ENCODE measurements around the gene AGAP5.
"Not testable (repeated sequence)": the region's sequence is repeated elsewhere in the genome, so short reads cannot be mapped to it uniquely, and the experiment has no call there.

The AGAP5 gene

DNA sequence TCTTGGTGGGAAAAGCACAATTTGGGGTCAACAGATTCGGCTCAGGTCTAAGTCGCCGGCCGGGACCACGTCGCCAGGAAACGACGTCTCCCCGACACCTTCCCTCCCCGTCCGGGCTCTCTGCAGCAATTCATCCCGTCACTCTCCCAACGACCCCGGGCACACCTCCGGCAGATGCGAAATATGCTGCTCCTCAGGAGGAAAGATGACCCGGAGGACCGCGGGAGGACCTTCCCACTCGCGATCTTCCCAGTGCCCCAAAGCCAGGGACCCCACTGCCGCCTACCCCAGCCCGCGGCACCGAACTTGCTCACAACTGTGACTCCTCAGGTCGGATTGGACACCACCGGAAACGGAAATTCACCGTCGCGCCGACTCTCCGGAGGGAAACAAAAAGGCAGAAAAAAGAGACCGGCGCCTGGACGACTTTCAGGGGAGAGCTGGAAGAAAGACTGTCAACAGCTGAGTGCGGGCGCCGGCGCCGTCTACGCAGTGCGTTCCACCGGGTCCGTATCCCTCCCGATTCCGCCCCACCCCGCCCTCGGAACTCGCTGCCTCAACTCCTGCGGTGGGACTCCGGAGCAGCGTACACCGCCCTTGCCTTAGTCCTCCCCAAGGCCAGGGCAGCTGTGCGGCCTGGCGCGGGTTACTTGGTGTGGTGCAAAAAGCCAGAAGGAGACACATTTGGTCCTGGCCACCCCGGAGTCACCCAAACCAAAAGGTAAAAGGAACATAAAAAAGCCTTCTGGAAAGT lies 32.4 kb upstream of the AGAP5 start:
- H3K27me3 ChIP-seq (replicated peaks in 2 of 5; ENCODE audit: control insufficient read depth in 4 of 5, insufficient read depth in 5 of 5, low read length in 4 of 5), result no peaks in the 10 kb centered on the region
- peaks cover 0 to 43% (median 12%) of the 10 kb centered on the region in 4 experiments for H3K36me3 ChIP-seq (ENCODE audit: control insufficient read depth in 4 of 4, insufficient read depth in 4 of 4, low read length in 3 of 4)
- DNase-seq, result peak; percentile 89 to 95 (median 94)
- peak overlapping the region; percentile 85 to 88 for H3K27ac ChIP-seq (ENCODE audit: insufficient read depth in 1 of 2, low read depth in 1 of 2, low read length in 2 of 2, poor library complexity in 1 of 2, severe bottlenecking in 2 of 2)
- H3K4me1 ChIP-seq (ENCODE audit: control extremely low read depth in 1 of 4, control insufficient read depth in 4 of 4, insufficient read depth in 4 of 4, low read length in 3 of 4), result peaks cover 4 to 13% (median 8%) of the 10 kb centered on the region in 4 experiments
- no peaks in the 10 kb centered on the region for H3K9me3 ChIP-seq (ENCODE audit: control extremely low read depth in 1 of 5, control insufficient read depth in 4 of 5, insufficient read depth in 2 of 5, low read depth in 1 of 5, low read length in 4 of 5)
- ChIA-PET POLR2A (interaction anchor here (0.6 to 3.1 kb wide), 2 partner anchors 14 to 79 kb away, joined by 3 to 16 read pairs; partner anchors contain the start of gene SEC24C), CTCF (interaction anchor here (1.0 to 2.3 kb wide), 4 partner anchors 13 to 84 kb away, joined by 3 to 9 read pairs (median 4); partner anchors contain the start of gene SEC24C)
- WGBS (ENCODE audit: insufficient coverage), result 0% methylated on average over 51 of the region's 58 CpGs
- H3K4me3 ChIP-seq (ENCODE audit: control insufficient read depth in 1 of 7, extremely low read depth in 1 of 7, insufficient read depth in 4 of 7, low read depth in 2 of 7, low read length in 6 of 7), result peak overlapping the region; percentile 87 to 97 (median 95)

DNA sequence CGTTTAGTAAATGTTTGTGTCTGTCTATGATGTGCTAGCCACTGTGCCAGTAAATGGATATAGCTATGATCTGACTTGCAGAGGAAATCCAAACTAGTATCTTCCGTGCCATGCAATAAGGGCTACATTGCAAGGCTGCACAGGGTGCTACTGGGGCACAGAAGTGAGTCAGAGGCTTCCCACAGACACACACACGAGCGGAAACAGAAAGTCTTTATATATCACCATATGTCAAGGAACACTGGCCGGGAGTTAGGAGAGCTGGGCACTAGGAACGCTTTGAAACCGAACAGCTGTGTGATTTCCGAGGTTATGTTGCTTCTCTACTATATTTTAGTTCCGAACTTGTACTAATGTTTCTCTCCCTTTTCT lies 31.9 kb upstream of the AGAP5 start:
- Histone ChIP-seq H3K4me3 (ENCODE audit: control insufficient read depth in 1 of 7, extremely low read depth in 1 of 7, insufficient read depth in 4 of 7, low read depth in 2 of 7, low read length in 6 of 7) (peak overlapping the region; percentile 87 to 97 (median 95)), H3K27ac (ENCODE audit: insufficient read depth in 1 of 2, low read depth in 1 of 2, low read length in 2 of 2, poor library complexity in 1 of 2, severe bottlenecking in 2 of 2) (peak overlapping the region; percentile 85 to 88), H3K36me3 (ENCODE audit: control insufficient read depth in 4 of 4, insufficient read depth in 4 of 4, low read length in 3 of 4) (peaks cover 0 to 42% (median 13%) of the 10 kb centered on the region in 4 experiments), H3K4me1 (ENCODE audit: control extremely low read depth in 1 of 4, control insufficient read depth in 4 of 4, insufficient read depth in 4 of 4, low read length in 3 of 4) (peaks cover 4 to 13% (median 8%) of the 10 kb centered on the region in 4 experiments)
- not testable (repeated sequence) for H3K27me3 ChIP-seq (replicated peaks in 2 of 5; ENCODE audit: control insufficient read depth in 4 of 5, insufficient read depth in 5 of 5, low read length in 4 of 5); H3K9me3 ChIP-seq (ENCODE audit: control extremely low read depth in 1 of 5, control insufficient read depth in 4 of 5, insufficient read depth in 2 of 5, low read depth in 1 of 5, low read length in 4 of 5)
- ChIA-PET POLR2A (interaction anchor here (0.6 to 3.1 kb wide), 2 partner anchors 14 to 79 kb away, joined by 3 to 16 read pairs; partner anchors contain the start of gene SEC24C), CTCF (interaction anchor here (1.0 to 2.3 kb wide), 2 partner anchors 14 to 54 kb away, joined by 4 to 9 read pairs; partner anchors contain the start of gene SEC24C)
- WGBS (ENCODE audit: insufficient coverage), result 0% methylated on average over 6 of the region's 9 CpGs
- DNase-seq, result peak; percentile 25 to 81 (median 45)

DNA sequence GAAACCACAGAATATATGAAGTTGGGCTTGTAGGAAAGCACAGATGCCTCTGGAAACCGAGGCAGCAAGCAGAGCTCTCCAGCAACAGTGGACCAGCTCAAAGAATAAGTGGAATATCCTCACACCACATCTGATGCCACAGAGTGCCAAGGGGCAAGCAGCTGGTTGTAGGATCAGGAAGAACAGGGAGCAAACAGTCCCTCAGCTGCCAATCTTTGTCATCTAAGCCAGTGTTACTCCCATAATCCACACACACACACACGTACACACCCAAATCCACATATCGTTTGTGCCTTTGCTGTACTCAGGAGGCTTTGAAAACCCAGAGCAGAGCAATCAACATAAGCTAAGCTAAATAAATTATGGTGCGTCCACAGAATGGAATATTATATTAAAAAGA lies 25.6 kb upstream of the AGAP5 start:
- no peaks in the 10 kb centered on the region for H3K9me3 ChIP-seq (ENCODE audit: control extremely low read depth in 1 of 5, control insufficient read depth in 4 of 5, insufficient read depth in 2 of 5, low read depth in 1 of 5, low read length in 4 of 5)
- H3K27me3 ChIP-seq (replicated peaks in 2 of 5; ENCODE audit: control insufficient read depth in 4 of 5, insufficient read depth in 5 of 5, low read length in 4 of 5), result no peaks in the 10 kb centered on the region
- DNase-seq, result no peak
- H3K36me3 ChIP-seq (ENCODE audit: control insufficient read depth in 4 of 4, insufficient read depth in 4 of 4, low read length in 3 of 4), result peaks cover 6 to 52% (median 21%) of the 10 kb centered on the region in 4 experiments
- no peak overlapping the region for H3K27ac ChIP-seq (ENCODE audit: insufficient read depth in 1 of 2, low read depth in 1 of 2, low read length in 2 of 2, poor library complexity in 1 of 2, severe bottlenecking in 2 of 2)
- H3K4me3 ChIP-seq (ENCODE audit: control insufficient read depth in 1 of 7, extremely low read depth in 1 of 7, insufficient read depth in 4 of 7, low read depth in 2 of 7, low read length in 6 of 7), result no peak overlapping the region
- H3K4me1 ChIP-seq (ENCODE audit: control extremely low read depth in 1 of 4, control insufficient read depth in 4 of 4, insufficient read depth in 4 of 4, low read length in 3 of 4), result no peaks in the 10 kb centered on the region
- ChIA-PET CTCF (interaction anchor here (1.0 to 1.2 kb wide), 2 partner anchors 50 to 203 kb away, joined by 3 read pairs; no protein-coding TSS in a partner anchor), POLR2A (no interaction called here)
- WGBS (ENCODE audit: insufficient coverage), result no CpG with 5 or more reads among the region's 4 CpGs

DNA sequence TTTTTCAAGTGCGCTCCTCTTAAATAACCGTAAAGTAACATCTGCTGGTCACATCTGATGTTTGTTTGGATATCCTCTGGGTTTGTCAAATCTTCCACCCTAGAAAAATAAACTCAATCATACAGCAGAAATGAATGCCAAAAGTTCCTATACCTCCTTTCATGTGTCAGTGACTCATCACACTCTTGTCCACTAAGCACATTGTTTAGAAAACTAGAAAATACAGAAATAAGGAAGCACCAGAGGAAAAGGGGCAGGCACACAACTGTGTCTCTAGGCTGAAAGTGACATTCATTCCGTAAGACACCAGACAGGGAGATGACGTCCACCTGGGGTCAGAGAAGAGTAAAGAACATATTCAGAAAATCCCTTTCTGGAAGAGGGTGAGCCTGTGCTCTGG lies 22.7 kb upstream of the AGAP5 start:
- CTCF ChIA-PET, result interaction anchor here (1.4 kb wide), 1 partner anchor 7 kb away, joined by 5 read pairs; no protein-coding TSS in a partner anchor
- DNase-seq; H3K27ac ChIP-seq (ENCODE audit: insufficient read depth in 1 of 2, low read depth in 1 of 2, low read length in 2 of 2, poor library complexity in 1 of 2, severe bottlenecking in 2 of 2); H3K27me3 ChIP-seq (replicated peaks in 2 of 5; ENCODE audit: control insufficient read depth in 4 of 5, insufficient read depth in 5 of 5, low read length in 4 of 5); H3K9me3 ChIP-seq (ENCODE audit: control extremely low read depth in 1 of 5, control insufficient read depth in 4 of 5, insufficient read depth in 2 of 5, low read depth in 1 of 5, low read length in 4 of 5); H3K4me3 ChIP-seq (ENCODE audit: control insufficient read depth in 1 of 7, extremely low read depth in 1 of 7, insufficient read depth in 4 of 7, low read depth in 2 of 7, low read length in 6 of 7); POLR2A ChIA-PET: not testable (repeated sequence)
- Histone ChIP-seq H3K4me1 (ENCODE audit: control extremely low read depth in 1 of 4, control insufficient read depth in 4 of 4, insufficient read depth in 4 of 4, low read length in 3 of 4) (peaks cover 3 to 11% (median 4%) of the 10 kb centered on the region in 4 experiments), H3K36me3 (ENCODE audit: control insufficient read depth in 4 of 4, insufficient read depth in 4 of 4, low read length in 3 of 4) (peaks cover 9 to 45% (median 22%) of the 10 kb centered on the region in 4 experiments)
- WGBS (ENCODE audit: insufficient coverage), result no CpG with 5 or more reads among the region's 4 CpGs

DNA sequence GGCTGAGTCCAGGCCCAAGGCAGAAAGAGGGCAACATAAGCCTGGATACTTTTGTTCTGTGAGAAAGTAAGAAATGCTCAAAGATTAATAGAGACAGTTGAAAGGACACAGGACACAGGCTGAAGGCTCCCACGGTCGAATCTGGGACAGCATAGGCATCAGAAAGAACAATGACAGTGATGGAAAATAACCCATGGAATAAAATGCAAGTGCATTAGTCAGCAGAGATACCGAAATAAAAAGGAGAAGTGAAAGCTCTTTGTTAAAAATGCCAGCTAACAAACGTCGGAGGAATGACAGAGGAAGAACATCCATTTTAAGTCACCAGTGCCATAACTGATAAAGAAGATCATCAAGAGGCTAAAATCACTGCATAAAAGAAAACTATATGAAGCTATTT lies 19.6 kb upstream of the AGAP5 start:
- ChIA-PET POLR2A (interaction anchor here (0.7 kb wide), 1 partner anchor 222 kb away, joined by 3 read pairs; the partner anchor contains the start of gene PPP3CB), CTCF (interaction anchor here (0.9 to 1.0 kb wide), 2 partner anchors 74 to 188 kb away, joined by 3 to 4 read pairs; no protein-coding TSS in a partner anchor)
- 3% methylated on average over 5 of the region's 5 CpGs for WGBS (ENCODE audit: insufficient coverage)
- peak; percentile 34 to 75 (median 71) for DNase-seq
- H3K27me3 ChIP-seq (replicated peaks in 2 of 5; ENCODE audit: control insufficient read depth in 4 of 5, insufficient read depth in 5 of 5, low read length in 4 of 5), result no peaks in the 10 kb centered on the region
- peak overlapping the region; percentile 62 to 77 for H3K27ac ChIP-seq (ENCODE audit: insufficient read depth in 1 of 2, low read depth in 1 of 2, low read length in 2 of 2, poor library complexity in 1 of 2, severe bottlenecking in 2 of 2)
- peak overlapping the region in 2 of 7 experiments; percentile 14 to 37 for H3K4me3 ChIP-seq (ENCODE audit: control insufficient read depth in 1 of 7, extremely low read depth in 1 of 7, insufficient read depth in 4 of 7, low read depth in 2 of 7, low read length in 6 of 7)
- no peaks in the 10 kb centered on the region for H3K9me3 ChIP-seq (ENCODE audit: control extremely low read depth in 1 of 5, control insufficient read depth in 4 of 5, insufficient read depth in 2 of 5, low read depth in 1 of 5, low read length in 4 of 5)
- peaks cover 3 to 11% (median 4%) of the 10 kb centered on the region in 4 experiments for H3K4me1 ChIP-seq (ENCODE audit: control extremely low read depth in 1 of 4, control insufficient read depth in 4 of 4, insufficient read depth in 4 of 4, low read length in 3 of 4)
- peaks cover 3 to 44% (median 16%) of the 10 kb centered on the region in 4 experiments for H3K36me3 ChIP-seq (ENCODE audit: control insufficient read depth in 4 of 4, insufficient read depth in 4 of 4, low read length in 3 of 4)

DNA sequence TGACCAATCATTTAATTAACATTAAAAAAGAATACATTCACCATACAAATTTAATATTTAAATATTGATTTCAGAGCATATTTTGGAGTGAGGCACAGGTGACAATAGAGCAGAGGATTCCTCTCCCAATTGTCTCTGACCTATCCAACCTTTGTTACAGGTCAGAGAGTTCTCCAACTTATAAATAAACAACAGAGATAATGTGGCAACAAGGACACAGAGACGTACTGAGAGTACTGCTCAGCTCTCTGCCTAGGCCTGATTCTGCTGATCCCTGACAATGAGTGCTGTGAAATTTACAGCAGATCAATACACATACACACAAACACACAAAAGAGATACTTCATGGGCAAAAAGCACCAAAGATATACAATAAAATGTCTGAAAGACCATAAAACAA lies 18.3 kb upstream of the AGAP5 start:
- ChIA-PET POLR2A (no interaction called here), CTCF (no interaction called here)
- H3K27me3 ChIP-seq (replicated peaks in 2 of 5; ENCODE audit: control insufficient read depth in 4 of 5, insufficient read depth in 5 of 5, low read length in 4 of 5), result no peaks in the 10 kb centered on the region
- no peaks in the 10 kb centered on the region for H3K9me3 ChIP-seq (ENCODE audit: control extremely low read depth in 1 of 5, control insufficient read depth in 4 of 5, insufficient read depth in 2 of 5, low read depth in 1 of 5, low read length in 4 of 5)
- WGBS (ENCODE audit: insufficient coverage), result 100% methylated on average over 1 of the region's 1 CpG
- no peak for DNase-seq
- peaks cover 3 to 11% (median 4%) of the 10 kb centered on the region in 4 experiments for H3K4me1 ChIP-seq (ENCODE audit: control extremely low read depth in 1 of 4, control insufficient read depth in 4 of 4, insufficient read depth in 4 of 4, low read length in 3 of 4)
- H3K27ac ChIP-seq (ENCODE audit: insufficient read depth in 1 of 2, low read depth in 1 of 2, low read length in 2 of 2, poor library complexity in 1 of 2, severe bottlenecking in 2 of 2), result peak overlapping the region in 1 of 2 experiments; percentile 2
- no peak overlapping the region for H3K4me3 ChIP-seq (ENCODE audit: control insufficient read depth in 1 of 7, extremely low read depth in 1 of 7, insufficient read depth in 4 of 7, low read depth in 2 of 7, low read length in 6 of 7)
- peaks cover 3 to 36% (median 14%) of the 10 kb centered on the region in 4 experiments for H3K36me3 ChIP-seq (ENCODE audit: control insufficient read depth in 4 of 4, insufficient read depth in 4 of 4, low read length in 3 of 4)
